GM19468 (cell line): Measurements from ENCODE around the gene MTR.
"Not testable (repeated sequence)": the region's sequence is repeated elsewhere in the genome, so short reads cannot be mapped to it uniquely, and the experiment has no call there.

Source experiments
- ATAC-seq: cut with Tn5 transposase; IDR thresholded peaks from one replicate; pipeline ENCODE4 v1.9.1; 2021; ENCODE audit warnings: mild to moderate bottlenecking, moderate library complexity, moderate number of reproducible peaks; ENCODE audit not compliant: unreplicated experiment; ENCODE audit errors: extremely low read depth

MTR gene

GRCh38 chr1:236829085-236829484 lies 34.0 kb downstream of the MTR start:
- no peak for ATAC-seq

GRCh38 chr1:236830116-236830515 lies 35.0 kb downstream of the MTR start:
- no peak for ATAC-seq

- ATAC-seq = no peak
Observed at GRCh38 chr1:236830560-236830959, 35.5 kb downstream of the MTR start.

GRCh38 chr1:236833575-236833974 lies 38.5 kb downstream of the MTR start:
- ATAC-seq = no peak

- ATAC-seq = no peak
Observed at GRCh38 chr1:236834876-236835275, 39.8 kb downstream of the MTR start.

GRCh38 chr1:236835491-236835890 lies 40.4 kb downstream of the MTR start:
- ATAC-seq = no peak

- no peak for ATAC-seq
Observed at GRCh38 chr1:236836157-236836556, 41.1 kb downstream of the MTR start.

- no peak for ATAC-seq
Observed at GRCh38 chr1:236837115-236837514, 42.0 kb downstream of the MTR start.

- no peak for ATAC-seq
Observed at GRCh38 chr1:236837897-236838296, 42.8 kb downstream of the MTR start.

GRCh38 chr1:236841341-236841740 lies 46.2 kb downstream of the MTR start:
- ATAC-seq = no peak

- no peak for ATAC-seq
Observed at GRCh38 chr1:236844499-236845271, 49.6 kb downstream of the MTR start.

GRCh38 chr1:236845830-236846229 lies 50.7 kb downstream of the MTR start:
- ATAC-seq = no peak

GRCh38 chr1:236848274-236848923 lies 53.3 kb downstream of the MTR start:
- no peak for ATAC-seq

GRCh38 chr1:236850077-236850979 lies 55.2 kb downstream of the MTR start:
- no peak for ATAC-seq

GRCh38 chr1:236851871-236852270 lies 56.8 kb downstream of the MTR start:
- ATAC-seq = no peak

- no peak for ATAC-seq
Observed at GRCh38 chr1:236853921-236854604, 59.0 kb downstream of the MTR start.

GRCh38 chr1:236854605-236854983 lies 59.5 kb downstream of the MTR start:
- no peak for ATAC-seq

- not testable (repeated sequence) for ATAC-seq
Observed at GRCh38 chr1:236856649-236857048, 61.6 kb downstream of the MTR start.

GRCh38 chr1:236858165-236858564 lies 63.1 kb downstream of the MTR start:
- ATAC-seq = no peak

- ATAC-seq = no peak
Observed at GRCh38 chr1:236860101-236860500, 65.0 kb downstream of the MTR start.
